ENCODE results near the gene RTN4R.

Gene RTN4R

GRCh38 chr22:20214853-20215252 is 53.3 kb downstream of the RTN4R start:
- no peaks in the 10 kb centered on the region for H3K27me3 ChIP-seq (ENCODE audit: insufficient read depth, low read length, poor library complexity)
- no peaks in the 10 kb centered on the region for H3K9me3 ChIP-seq (ENCODE audit: insufficient read depth, low read length, severe bottlenecking)
- no peak overlapping the region for H2AFZ ChIP-seq (ENCODE audit: low read depth, low read length)
- H3K4me1 ChIP-seq (ENCODE audit: insufficient read depth, low read length): no peaks in the 10 kb centered on the region
- no peak overlapping the region for H3K27ac ChIP-seq (ENCODE audit: low read length)
- H3K36me3 ChIP-seq (ENCODE audit: insufficient read depth, low read length): no peaks in the 10 kb centered on the region
- H3K9ac ChIP-seq (ENCODE audit: low read depth, low read length): no peak overlapping the region
- H3K4me2 ChIP-seq (ENCODE audit: insufficient read depth, low read length): no peak overlapping the region
- H4K20me1 ChIP-seq (ENCODE audit: insufficient read depth, low read length): no peaks in the 10 kb centered on the region
- no peak for ATAC-seq (ENCODE audit: insufficient read depth, low read depth)
- H3K79me2 ChIP-seq (ENCODE audit: insufficient read depth, low read length): no peaks in the 10 kb centered on the region
- no peak overlapping the region for H3K4me3 ChIP-seq (ENCODE audit: low read depth in 1 of 2, low read length in 2 of 2)
- no peak for DNase-seq
- no peak for TF ChIP-seq EZH2 (IDR thresholded peaks at IDR 0.05; ENCODE audit: borderline replicate concordance, low read depth, low read length, severe bottlenecking)

- Histone ChIP-seq H3K9me3 (ENCODE audit: insufficient read depth, low read length, severe bottlenecking) (no peaks in the 10 kb centered on the region), H3K27me3 (ENCODE audit: insufficient read depth, low read length, poor library complexity) (no peaks in the 10 kb centered on the region), H4K20me1 (ENCODE audit: insufficient read depth, low read length) (no peaks in the 10 kb centered on the region), H3K27ac (ENCODE audit: low read length) (no peak overlapping the region), H2AFZ (ENCODE audit: low read depth, low read length) (no peak overlapping the region), H3K36me3 (ENCODE audit: insufficient read depth, low read length) (no peaks in the 10 kb centered on the region), H3K9ac (ENCODE audit: low read depth, low read length) (no peak overlapping the region), H3K4me1 (ENCODE audit: insufficient read depth, low read length) (no peaks in the 10 kb centered on the region), H3K4me3 (ENCODE audit: low read depth in 1 of 2, low read length in 2 of 2) (no peak overlapping the region), H3K4me2 (ENCODE audit: insufficient read depth, low read length) (no peak overlapping the region), H3K79me2 (ENCODE audit: insufficient read depth, low read length) (no peaks in the 10 kb centered on the region)
- no peak for ATAC-seq (ENCODE audit: insufficient read depth, low read depth)
- no peak for DNase-seq
- TF ChIP-seq EZH2 (IDR thresholded peaks at IDR 0.05; ENCODE audit: borderline replicate concordance, low read depth, low read length, severe bottlenecking): no peak
- no peak for TF ChIP-seq CTCF (IDR thresholded peaks at IDR 0.05; ENCODE audit: borderline replicate concordance, extremely low read depth, low read length, poor library complexity, severe bottlenecking)
Measured at GRCh38 chr22:20213833-20214708, 54.0 kb downstream of the RTN4R start.

GRCh38 chr22:20212754-20213699 is 55.1 kb downstream of the RTN4R start:
- Histone ChIP-seq H3K36me3 (ENCODE audit: insufficient read depth, low read length) (no peaks in the 10 kb centered on the region), H3K9me3 (ENCODE audit: insufficient read depth, low read length, severe bottlenecking) (no peaks in the 10 kb centered on the region), H3K79me2 (ENCODE audit: insufficient read depth, low read length) (no peaks in the 10 kb centered on the region), H3K9ac (ENCODE audit: low read depth, low read length) (no peak overlapping the region), H3K4me2 (ENCODE audit: insufficient read depth, low read length) (no peak overlapping the region), H3K27me3 (ENCODE audit: insufficient read depth, low read length, poor library complexity) (no peaks in the 10 kb centered on the region), H4K20me1 (ENCODE audit: insufficient read depth, low read length) (no peaks in the 10 kb centered on the region), H3K4me1 (ENCODE audit: insufficient read depth, low read length) (no peaks in the 10 kb centered on the region), H2AFZ (ENCODE audit: low read depth, low read length) (no peak overlapping the region), H3K4me3 (ENCODE audit: low read depth in 1 of 2, low read length in 2 of 2) (no peak overlapping the region), H3K27ac (ENCODE audit: low read length) (no peak overlapping the region)
- ATAC-seq (ENCODE audit: insufficient read depth, low read depth) (no peak), DNase-seq (no peak)
- TF ChIP-seq CTCF (IDR thresholded peaks at IDR 0.05; ENCODE audit: borderline replicate concordance, extremely low read depth, low read length, poor library complexity, severe bottlenecking): no peak
- no peak for TF ChIP-seq EZH2 (IDR thresholded peaks at IDR 0.05; ENCODE audit: borderline replicate concordance, low read depth, low read length, severe bottlenecking)

Data from DND-41 (cell line).